Measurements from ENCODE around the gene SPTBN4. TPM values are rescaled to one million over a fixed set of nuclear protein-coding genes. Genes with fewer than 3 reads are reported as not detected.
"Not testable (repeated sequence)": the region's sequence is repeated elsewhere in the genome, so short reads cannot be mapped to it uniquely, and the experiment has no call there.

Gene SPTBN4
- polyA plus RNA-seq, 1 donor: 3.4 TPM

- no peak overlapping the region for H3K4me3 ChIP-seq (ENCODE audit: low read length)
- peaks cover 21% of the 10 kb centered on the region for H3K27me3 ChIP-seq (ENCODE audit: control insufficient read depth, insufficient read depth, low read length)
- no peak for DNase-seq
- no peaks in the 10 kb centered on the region for H3K36me3 ChIP-seq (ENCODE audit: control insufficient read depth, insufficient read depth, low read length)
- H3K9me3 ChIP-seq (ENCODE audit: control insufficient read depth, low read depth, low read length): peaks cover 22% of the 10 kb centered on the region
- peaks cover 4% of the 10 kb centered on the region for H3K4me1 ChIP-seq (ENCODE audit: control insufficient read depth, insufficient read depth, low read length)
- H3K27ac ChIP-seq (ENCODE audit: low read length): no peak overlapping the region
- no CpG with 5 or more reads among the region's 3 CpGs for WGBS (ENCODE audit: insufficient coverage, low lambda C conversion rate)
Measured at GRCh38 chr19:40492274-40492673, 25.5 kb downstream of the SPTBN4 start.

- Histone ChIP-seq H3K9me3 (ENCODE audit: control insufficient read depth, low read depth, low read length) (peaks cover 17% of the 10 kb centered on the region), H3K4me1 (ENCODE audit: control insufficient read depth, insufficient read depth, low read length) (no peaks in the 10 kb centered on the region), H3K36me3 (ENCODE audit: control insufficient read depth, insufficient read depth, low read length) (no peaks in the 10 kb centered on the region), H3K27me3 (ENCODE audit: control insufficient read depth, insufficient read depth, low read length) (peaks cover 11% of the 10 kb centered on the region), H3K4me3 (ENCODE audit: low read length) (no peak overlapping the region), H3K27ac (ENCODE audit: low read length) (no peak overlapping the region)
- DNase-seq: no peak
- WGBS (ENCODE audit: insufficient coverage, low lambda C conversion rate): 33% methylated on average over 1 of the region's 4 CpGs
Measured at GRCh38 chr19:40493778-40494177, 27.0 kb downstream of the SPTBN4 start.

- H3K36me3 ChIP-seq (ENCODE audit: control insufficient read depth, insufficient read depth, low read length): no peaks in the 10 kb centered on the region
- peaks cover 9% of the 10 kb centered on the region for H3K27me3 ChIP-seq (ENCODE audit: control insufficient read depth, insufficient read depth, low read length)
- H3K4me3 ChIP-seq (ENCODE audit: low read length): no peak overlapping the region
- no peak overlapping the region for H3K27ac ChIP-seq (ENCODE audit: low read length)
- H3K9me3 ChIP-seq (ENCODE audit: control insufficient read depth, low read depth, low read length): peaks cover 14% of the 10 kb centered on the region
- H3K4me1 ChIP-seq (ENCODE audit: control insufficient read depth, insufficient read depth, low read length): no peaks in the 10 kb centered on the region
- DNase-seq: no peak
- WGBS (ENCODE audit: insufficient coverage, low lambda C conversion rate): 100% methylated on average over 1 of the region's 1 CpG
Measured at GRCh38 chr19:40494191-40494838, 27.5 kb downstream of the SPTBN4 start.

GRCh38 chr19:40497214-40497613 lies 30.4 kb downstream of the SPTBN4 start:
- no peak overlapping the region for H3K4me3 ChIP-seq (ENCODE audit: low read length)
- no peaks in the 10 kb centered on the region for H3K36me3 ChIP-seq (ENCODE audit: control insufficient read depth, insufficient read depth, low read length)
- no peak for DNase-seq
- peaks cover 4% of the 10 kb centered on the region for H3K27me3 ChIP-seq (ENCODE audit: control insufficient read depth, insufficient read depth, low read length)
- H3K4me1 ChIP-seq (ENCODE audit: control insufficient read depth, insufficient read depth, low read length): no peaks in the 10 kb centered on the region
- H3K27ac ChIP-seq (ENCODE audit: low read length): no peak overlapping the region
- H3K9me3 ChIP-seq (ENCODE audit: control insufficient read depth, low read depth, low read length): peaks cover 5% of the 10 kb centered on the region
- no CpG with 5 or more reads among the region's 12 CpGs for WGBS (ENCODE audit: insufficient coverage, low lambda C conversion rate)

- Histone ChIP-seq H3K4me3 (ENCODE audit: low read length) (no peak overlapping the region), H3K27ac (ENCODE audit: low read length) (no peak overlapping the region), H3K9me3 (ENCODE audit: control insufficient read depth, low read depth, low read length) (no peaks in the 10 kb centered on the region), H3K36me3 (ENCODE audit: control insufficient read depth, insufficient read depth, low read length) (no peaks in the 10 kb centered on the region), H3K27me3 (ENCODE audit: control insufficient read depth, insufficient read depth, low read length) (no peaks in the 10 kb centered on the region), H3K4me1 (ENCODE audit: control insufficient read depth, insufficient read depth, low read length) (no peaks in the 10 kb centered on the region)
- WGBS (ENCODE audit: insufficient coverage, low lambda C conversion rate): no CpG with 5 or more reads among the region's 5 CpGs
- no peak for DNase-seq
Measured at GRCh38 chr19:40499320-40499719, 32.5 kb downstream of the SPTBN4 start.

- not testable (repeated sequence) for H3K27me3 ChIP-seq (ENCODE audit: control insufficient read depth, insufficient read depth, low read length); H3K4me1 ChIP-seq (ENCODE audit: control insufficient read depth, insufficient read depth, low read length); H3K27ac ChIP-seq (ENCODE audit: low read length); DNase-seq; H3K36me3 ChIP-seq (ENCODE audit: control insufficient read depth, insufficient read depth, low read length); H3K9me3 ChIP-seq (ENCODE audit: control insufficient read depth, low read depth, low read length); H3K4me3 ChIP-seq (ENCODE audit: low read length)
- 86% methylated on average over 1 of the region's 8 CpGs for WGBS (ENCODE audit: insufficient coverage, low lambda C conversion rate)
Measured at GRCh38 chr19:40500678-40501530, 34.1 kb downstream of the SPTBN4 start.

GRCh38 chr19:40501599-40501998 lies 34.8 kb downstream of the SPTBN4 start:
- Histone ChIP-seq H3K9me3 (ENCODE audit: control insufficient read depth, low read depth, low read length) (no peaks in the 10 kb centered on the region), H3K27me3 (ENCODE audit: control insufficient read depth, insufficient read depth, low read length) (no peaks in the 10 kb centered on the region), H3K27ac (ENCODE audit: low read length) (no peak overlapping the region), H3K4me3 (ENCODE audit: low read length) (no peak overlapping the region), H3K4me1 (ENCODE audit: control insufficient read depth, insufficient read depth, low read length) (no peaks in the 10 kb centered on the region), H3K36me3 (ENCODE audit: control insufficient read depth, insufficient read depth, low read length) (no peaks in the 10 kb centered on the region)
- no CpG with 5 or more reads among the region's 4 CpGs for WGBS (ENCODE audit: insufficient coverage, low lambda C conversion rate)
- DNase-seq: no peak

- no peaks in the 10 kb centered on the region for H3K36me3 ChIP-seq (ENCODE audit: control insufficient read depth, insufficient read depth, low read length)
- no peak overlapping the region for H3K4me3 ChIP-seq (ENCODE audit: low read length)
- no peaks in the 10 kb centered on the region for H3K27me3 ChIP-seq (ENCODE audit: control insufficient read depth, insufficient read depth, low read length)
- no CpG with 5 or more reads among the region's 13 CpGs for WGBS (ENCODE audit: insufficient coverage, low lambda C conversion rate)
- DNase-seq: no peak
- H3K4me1 ChIP-seq (ENCODE audit: control insufficient read depth, insufficient read depth, low read length): no peaks in the 10 kb centered on the region
- H3K9me3 ChIP-seq (ENCODE audit: control insufficient read depth, low read depth, low read length): no peaks in the 10 kb centered on the region
- no peak overlapping the region for H3K27ac ChIP-seq (ENCODE audit: low read length)
Measured at GRCh38 chr19:40502081-40502480, 35.3 kb downstream of the SPTBN4 start.

GRCh38 chr19:40502647-40503319 lies 36.0 kb downstream of the SPTBN4 start:
- DNase-seq: peak; percentile 21 to 41
- no peaks in the 10 kb centered on the region for H3K4me1 ChIP-seq (ENCODE audit: control insufficient read depth, insufficient read depth, low read length)
- no CpG with 5 or more reads among the region's 6 CpGs for WGBS (ENCODE audit: insufficient coverage, low lambda C conversion rate)
- no peaks in the 10 kb centered on the region for H3K9me3 ChIP-seq (ENCODE audit: control insufficient read depth, low read depth, low read length)
- H3K36me3 ChIP-seq (ENCODE audit: control insufficient read depth, insufficient read depth, low read length): no peaks in the 10 kb centered on the region
- no peak overlapping the region for H3K27ac ChIP-seq (ENCODE audit: low read length)
- no peak overlapping the region for H3K4me3 ChIP-seq (ENCODE audit: low read length)
- H3K27me3 ChIP-seq (ENCODE audit: control insufficient read depth, insufficient read depth, low read length): peaks cover 1% of the 10 kb centered on the region

GRCh38 chr19:40503320-40503695 lies 36.5 kb downstream of the SPTBN4 start:
- no peak overlapping the region for H3K27ac ChIP-seq (ENCODE audit: low read length)
- peaks cover 6% of the 10 kb centered on the region for H3K27me3 ChIP-seq (ENCODE audit: control insufficient read depth, insufficient read depth, low read length)
- no peak overlapping the region for H3K4me3 ChIP-seq (ENCODE audit: low read length)
- no CpG with 5 or more reads among the region's 1 CpG for WGBS (ENCODE audit: insufficient coverage, low lambda C conversion rate)
- H3K9me3 ChIP-seq (ENCODE audit: control insufficient read depth, low read depth, low read length): no peaks in the 10 kb centered on the region
- H3K4me1 ChIP-seq (ENCODE audit: control insufficient read depth, insufficient read depth, low read length): no peaks in the 10 kb centered on the region
- H3K36me3 ChIP-seq (ENCODE audit: control insufficient read depth, insufficient read depth, low read length): no peaks in the 10 kb centered on the region
- peak in 1 of 2 donors; percentile 30 for DNase-seq

Data from large intestine (tissue), 3 donors.